DND-41 (cell line): Measurements from ENCODE around the gene ATP6V0C.

ENCODE experiments used
- CTCF ChIP-seq: IDR thresholded peaks from 2 replicates; pipeline ENCODE4 v1.5.1; 2012; ENCODE audit warnings: borderline replicate concordance, low read length, moderate library complexity, mild to moderate bottlenecking; ENCODE audit not compliant: poor library complexity, severe bottlenecking; ENCODE audit errors: extremely low read depth
- EZH2 ChIP-seq: IDR thresholded peaks from 3 replicates; pipeline ENCODE4 v1.6.1; 2012; ENCODE audit warnings: borderline replicate concordance, low read depth, mild to moderate bottlenecking, moderate library complexity, low read length, inconsistent platforms; ENCODE audit not compliant: severe bottlenecking

GRCh38 chr16:2531696-2532493, 18.1 kb downstream of the ATP6V0C start:
- TF ChIP-seq CTCF (no peak), EZH2 (no peak)
